ENCODE results near the gene DGKD. TPM values are rescaled to one million over a fixed set of nuclear protein-coding genes. Genes with fewer than 3 reads are reported as not detected.

The DGKD gene
- polyA plus RNA-seq, 3 donors = 14.5 to 67.5 (median 16.6) TPM

- Mint-ChIP-seq H3K27me3 (ENCODE audit: low read depth in 3 of 3) (no peaks in the 10 kb centered on the region), H3K27ac (no peak overlapping the region), H3K9me3 (no peaks in the 10 kb centered on the region), H3K36me3 (peaks cover 9 to 12% of the 10 kb centered on the region in 2 donors), H3K4me1 (peaks cover 87% of the 10 kb centered on the region), H3K4me3 (peak overlapping the region in 1 of 2 donors; percentile 37)
- Histone ChIP-seq H3K9me3 (replicated peaks in 1 of 2; ENCODE audit: control insufficient read depth in 1 of 2, insufficient read depth in 1 of 2, low read length in 2 of 2) (no peaks in the 10 kb centered on the region), H2AFZ (ENCODE audit: insufficient read depth, low read depth, low read length, poor library complexity, severe bottlenecking) (no peak overlapping the region), H3K36me3 (replicated peaks in 1 of 2; ENCODE audit: control insufficient read depth in 1 of 2, insufficient read depth in 2 of 2, low read length in 2 of 2) (no peaks in the 10 kb centered on the region), H3K4me1 (ENCODE audit: control insufficient read depth in 1 of 2, insufficient read depth in 2 of 2, low read length in 2 of 2) (peaks cover 84 to 91% of the 10 kb centered on the region in 2 donors), H3K4me2 (replicated peaks; ENCODE audit: extremely low read depth, low read length, poor library complexity, severe bottlenecking) (peak overlapping the region; percentile 96), H3K27ac (ENCODE audit: low read depth in 1 of 2, low read length in 2 of 2) (no peak overlapping the region), H3K4me3 (replicated peaks in 1 of 3; ENCODE audit: low read depth in 2 of 3, low read length in 3 of 3) (peak overlapping the region; percentile 28 to 93 (median 63)), H3K27me3 (ENCODE audit: control insufficient read depth in 2 of 2, insufficient read depth in 2 of 2, low read length in 2 of 2) (no peaks in the 10 kb centered on the region), H3K9ac (ENCODE audit: insufficient read depth, low read length, poor library complexity, severe bottlenecking) (peak overlapping the region; percentile 70), H3K79me2 (ENCODE audit: insufficient read depth, low read length) (peaks cover 60% of the 10 kb centered on the region), H4K20me1 (ENCODE audit: insufficient read depth, low read length) (peaks cover 13% of the 10 kb centered on the region)
- no peak for TF ChIP-seq CTCF (IDR thresholded peaks at IDR 0.05)
- no peak for DNase-seq
- under 1% methylated on average over 77 of the region's 77 CpGs for WGBS (ENCODE audit: insufficient coverage)
- intact Hi-C loops (cut with micrococcal nuclease) = no loop called here
Observed at GRCh38 chr2:233354500-233354924, 218 bp downstream of the DGKD start.

- peak overlapping the region in 1 of 2 donors; percentile 68 for H3K27ac ChIP-seq (ENCODE audit: low read depth in 1 of 2, low read length in 2 of 2)
- H3K27me3 Mint-ChIP-seq (ENCODE audit: low read depth in 3 of 3) = peaks cover 0 to 2% (median 0%) of the 10 kb centered on the region in 3 donors
- peak overlapping the region; percentile 70 for H3K9ac ChIP-seq (ENCODE audit: insufficient read depth, low read length, poor library complexity, severe bottlenecking)
- H3K36me3 Mint-ChIP-seq = peaks cover 13 to 16% of the 10 kb centered on the region in 2 donors
- no peak for TF ChIP-seq CTCF (IDR thresholded peaks at IDR 0.05)
- H3K79me2 ChIP-seq (ENCODE audit: insufficient read depth, low read length) = peaks cover 66% of the 10 kb centered on the region
- H3K4me3 Mint-ChIP-seq = peak overlapping the region; percentile 91 to 93
- H3K9me3 ChIP-seq (replicated peaks in 1 of 2; ENCODE audit: control insufficient read depth in 1 of 2, insufficient read depth in 1 of 2, low read length in 2 of 2) = no peaks in the 10 kb centered on the region
- peak overlapping the region in 6 of 7 donors; percentile 76 to 89 (median 80) for H3K27ac Mint-ChIP-seq
- H3K4me3 ChIP-seq (replicated peaks in 1 of 3; ENCODE audit: low read depth in 2 of 3, low read length in 3 of 3) = peak overlapping the region; percentile 63 to 93 (median 78)
- intact Hi-C loops (cut with micrococcal nuclease) = loop anchor here in 1 of 2 donors (5.0 kb wide), 1 partner anchor 278 kb away; no protein-coding TSS in a partner anchor
- no peaks in the 10 kb centered on the region for H3K9me3 Mint-ChIP-seq
- peak overlapping the region; percentile 96 for H3K4me2 ChIP-seq (replicated peaks; ENCODE audit: extremely low read depth, low read length, poor library complexity, severe bottlenecking)
- DNase-seq = peak in 1 of 3 donors; percentile 20
- H3K36me3 ChIP-seq (replicated peaks in 1 of 2; ENCODE audit: control insufficient read depth in 1 of 2, insufficient read depth in 2 of 2, low read length in 2 of 2) = no peaks in the 10 kb centered on the region
- peaks cover 19% of the 10 kb centered on the region for H4K20me1 ChIP-seq (ENCODE audit: insufficient read depth, low read length)
- no peaks in the 10 kb centered on the region for H3K27me3 ChIP-seq (ENCODE audit: control insufficient read depth in 2 of 2, insufficient read depth in 2 of 2, low read length in 2 of 2)
- peaks cover 83 to 90% of the 10 kb centered on the region in 2 donors for H3K4me1 ChIP-seq (ENCODE audit: control insufficient read depth in 1 of 2, insufficient read depth in 2 of 2, low read length in 2 of 2)
- H3K4me1 Mint-ChIP-seq = peaks cover 87% of the 10 kb centered on the region
- H2AFZ ChIP-seq (ENCODE audit: insufficient read depth, low read depth, low read length, poor library complexity, severe bottlenecking) = peak overlapping the region; percentile 64
- WGBS (ENCODE audit: insufficient coverage) = 6% methylated on average over 40 of the region's 46 CpGs
Observed at GRCh38 chr2:233354971-233355574, 779 bp downstream of the DGKD start.
